ENCODE data around the gene GPR25.

GRCh38 chr1:200867018-200867811, 5.6 kb upstream of the GPR25 start:
- TF ChIP-seq, protein P1, sequence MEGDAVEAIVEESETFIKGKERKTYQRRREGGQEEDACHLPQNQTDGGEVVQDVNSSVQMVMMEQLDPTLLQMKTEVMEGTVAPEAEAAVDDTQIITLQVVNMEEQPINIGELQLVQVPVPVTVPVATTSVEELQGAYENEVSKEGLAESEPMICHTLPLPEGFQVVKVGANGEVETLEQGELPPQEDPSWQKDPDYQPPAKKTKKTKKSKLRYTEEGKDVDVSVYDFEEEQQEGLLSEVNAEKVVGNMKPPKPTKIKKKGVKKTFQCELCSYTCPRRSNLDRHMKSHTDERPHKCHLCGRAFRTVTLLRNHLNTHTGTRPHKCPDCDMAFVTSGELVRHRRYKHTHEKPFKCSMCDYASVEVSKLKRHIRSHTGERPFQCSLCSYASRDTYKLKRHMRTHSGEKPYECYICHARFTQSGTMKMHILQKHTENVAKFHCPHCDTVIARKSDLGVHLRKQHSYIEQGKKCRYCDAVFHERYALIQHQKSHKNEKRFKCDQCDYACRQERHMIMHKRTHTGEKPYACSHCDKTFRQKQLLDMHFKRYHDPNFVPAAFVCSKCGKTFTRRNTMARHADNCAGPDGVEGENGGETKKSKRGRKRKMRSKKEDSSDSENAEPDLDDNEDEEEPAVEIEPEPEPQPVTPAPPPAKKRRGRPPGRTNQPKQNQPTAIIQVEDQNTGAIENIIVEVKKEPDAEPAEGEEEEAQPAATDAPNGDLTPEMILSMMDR (IDR thresholded peaks at IDR 0.05; ENCODE audit: low read length): no peak
- no peak for TF ChIP-seq EZH2phosphoT487 (IDR thresholded peaks at IDR 0.05; ENCODE audit: low read length)
